ENCODE results near the gene LILRB5.

LILRB5 gene

GRCh38 chr19:54203151-54203611 is 53.9 kb downstream of the LILRB5 start:
- Mint-ChIP-seq H3K36me3 (peaks cover 72% of the 10 kb centered on the region), H3K4me3 (peak overlapping the region; percentile 97), H3K4me1 (peaks cover 73% of the 10 kb centered on the region), H3K9me3 (no peaks in the 10 kb centered on the region), H3K27ac (peak overlapping the region; percentile 60), H3K27me3 (no peaks in the 10 kb centered on the region)
- ATAC-seq: no peak

GRCh38 chr19:54201980-54202379 is 55.1 kb downstream of the LILRB5 start:
- Mint-ChIP-seq H3K4me1 (peaks cover 61% of the 10 kb centered on the region), H3K9me3 (no peaks in the 10 kb centered on the region), H3K27ac (peak overlapping the region; percentile 95), H3K27me3 (no peaks in the 10 kb centered on the region), H3K36me3 (peaks cover 61% of the 10 kb centered on the region), H3K4me3 (peak overlapping the region; percentile 97)
- no peak for ATAC-seq

- ATAC-seq: no peak
- Mint-ChIP-seq H3K4me3 (peak overlapping the region; percentile 97), H3K36me3 (peaks cover 54% of the 10 kb centered on the region), H3K27me3 (no peaks in the 10 kb centered on the region), H3K4me1 (peaks cover 54% of the 10 kb centered on the region), H3K27ac (peak overlapping the region; percentile 95), H3K9me3 (no peaks in the 10 kb centered on the region)
Observed at GRCh38 chr19:54201172-54201701, 55.8 kb downstream of the LILRB5 start.
